Prostate gland (tissue), 2 donors: Measurements from ENCODE around the gene PLEKHH3.

Experiments
- POLR2A ChIP-seq: fragments of 450-650 bp; IDR thresholded peaks from one replicate; pipeline ENCODE4 v1.6.1; 2016; ENCODE audit warnings: antibody characterized with exemption, mild to moderate bottlenecking
- POLR2AphosphoS5 ChIP-seq: sonication (generic); formaldehyde crosslinking; IDR thresholded peaks from one replicate; pipeline ENCODE4 v1.6.1; 2017; ENCODE audit warnings: antibody characterized with exemption
- TF ChIP-seq, protein P1 (sequence below), 4 experiments: fragments of 200-600 bp in 2 of 4; fragments of 450-650 bp in 2 of 4; sonication (generic) in 2 of 4; IDR thresholded peaks; 1 replicate in 3 of 4; 2 replicates in 1 of 4; pipeline ENCODE4 v1.5.1; 2016 to 2019; ENCODE audit warnings: antibody characterized with exemption in 4 of 4, mild to moderate bottlenecking in 2 of 4, moderate library complexity in 2 of 4

- TF ChIP-seq, protein P1, sequence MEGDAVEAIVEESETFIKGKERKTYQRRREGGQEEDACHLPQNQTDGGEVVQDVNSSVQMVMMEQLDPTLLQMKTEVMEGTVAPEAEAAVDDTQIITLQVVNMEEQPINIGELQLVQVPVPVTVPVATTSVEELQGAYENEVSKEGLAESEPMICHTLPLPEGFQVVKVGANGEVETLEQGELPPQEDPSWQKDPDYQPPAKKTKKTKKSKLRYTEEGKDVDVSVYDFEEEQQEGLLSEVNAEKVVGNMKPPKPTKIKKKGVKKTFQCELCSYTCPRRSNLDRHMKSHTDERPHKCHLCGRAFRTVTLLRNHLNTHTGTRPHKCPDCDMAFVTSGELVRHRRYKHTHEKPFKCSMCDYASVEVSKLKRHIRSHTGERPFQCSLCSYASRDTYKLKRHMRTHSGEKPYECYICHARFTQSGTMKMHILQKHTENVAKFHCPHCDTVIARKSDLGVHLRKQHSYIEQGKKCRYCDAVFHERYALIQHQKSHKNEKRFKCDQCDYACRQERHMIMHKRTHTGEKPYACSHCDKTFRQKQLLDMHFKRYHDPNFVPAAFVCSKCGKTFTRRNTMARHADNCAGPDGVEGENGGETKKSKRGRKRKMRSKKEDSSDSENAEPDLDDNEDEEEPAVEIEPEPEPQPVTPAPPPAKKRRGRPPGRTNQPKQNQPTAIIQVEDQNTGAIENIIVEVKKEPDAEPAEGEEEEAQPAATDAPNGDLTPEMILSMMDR (IDR thresholded peaks at IDR 0.05), result no peak
- TF ChIP-seq POLR2A (no peak), POLR2AphosphoS5 (no peak)
These were observed 6.6 kb downstream of the PLEKHH3 start for GRCh38 chr17:42669977-42670788.
